LNCaP clone FGC (cell line): ENCODE results near the gene ZBTB40.

Experiments
- DNase-seq: peaks from one replicate; pipeline ENCODE4 v3.0.0-alpha.2; 2011; ENCODE audit warnings: low read depth
- H3K4me3 ChIP-seq: 2 replicates; pipeline ENCODE4 v1.5.1; 2011; ENCODE audit warnings: mild to moderate bottlenecking, low read depth, low read length, control low read depth
- CTCF ChIP-seq: IDR thresholded peaks from 2 replicates; pipeline ENCODE4 v1.5.1; 2012; ENCODE audit warnings: mild to moderate bottlenecking; ENCODE audit not compliant: control insufficient read depth, insufficient read depth; ENCODE audit errors: extremely low read depth

ZBTB40 gene

GRCh38 chr1:22527122-22527521 is 75.5 kb downstream of the ZBTB40 start:
- H3K4me3 ChIP-seq: no peak overlapping the region
- no peak for TF ChIP-seq CTCF

GRCh38 chr1:22527555-22528296 is 76.1 kb downstream of the ZBTB40 start:
- DNase-seq: no peak
- H3K4me3 ChIP-seq: no peak overlapping the region
- no peak for TF ChIP-seq CTCF

More at GRCh38 chr1:22527122-22527521, 75.5 kb downstream of the ZBTB40 start:
- DNase-seq: no peak

GRCh38 chr1:22528451-22528850 is 76.8 kb downstream of the ZBTB40 start:
- TF ChIP-seq CTCF: no peak
- H3K4me3 ChIP-seq: no peak overlapping the region
- no peak for DNase-seq

- H3K4me3 ChIP-seq: no peak overlapping the region
- no peak for TF ChIP-seq CTCF
- no peak for DNase-seq
These were observed 78.4 kb downstream of the ZBTB40 start for GRCh38 chr1:22529901-22530621.

- TF ChIP-seq CTCF: no peak
- H3K4me3 ChIP-seq: no peak overlapping the region
- DNase-seq: no peak
These were observed 79.1 kb downstream of the ZBTB40 start for GRCh38 chr1:22530715-22531114.

- no peak overlapping the region for H3K4me3 ChIP-seq
- no peak for DNase-seq
- TF ChIP-seq CTCF: no peak
These were observed 79.6 kb downstream of the ZBTB40 start for GRCh38 chr1:22531251-22531650.
